ENCODE measurements around the gene MPZL1.

Gene MPZL1

DNA sequence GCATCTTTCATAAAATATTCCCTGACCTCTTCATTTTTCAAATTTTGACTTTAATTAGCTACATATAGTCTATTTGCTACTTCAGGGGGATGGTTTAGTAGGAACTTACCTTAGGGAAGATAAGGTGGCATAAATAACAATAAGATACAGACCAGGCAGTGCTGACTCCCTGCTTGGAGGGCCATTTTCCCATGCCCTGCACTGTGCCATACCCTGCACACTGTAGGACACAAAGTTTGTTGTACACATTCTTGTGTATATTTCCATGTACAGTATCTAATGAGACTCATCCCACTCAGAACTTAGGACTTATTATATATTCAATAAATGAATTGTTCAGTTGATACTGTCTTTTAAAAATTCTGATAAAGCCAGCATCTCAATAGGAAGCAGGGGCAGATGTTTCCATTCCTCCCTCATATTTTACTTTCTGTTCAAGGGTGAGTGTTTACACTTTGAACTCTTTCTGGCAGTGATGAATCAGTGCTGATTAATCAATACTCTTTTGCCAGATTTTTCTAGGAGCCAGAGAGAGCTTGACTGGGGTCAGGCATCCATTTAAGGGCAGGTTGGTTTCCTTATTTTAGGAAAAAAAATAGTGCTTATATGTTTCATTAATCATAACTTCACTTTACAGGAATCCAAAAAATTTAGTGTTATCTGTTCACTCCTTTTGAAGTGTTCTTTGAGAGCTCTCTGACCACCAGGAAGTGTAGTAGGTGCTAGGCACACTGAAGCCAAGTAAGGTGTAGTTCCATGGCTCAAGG lies 30.6 kb downstream of the MPZL1 start:
- DNase-seq = no peak

GRCh38 chr1:167755654-167756053 lies 33.9 kb downstream of the MPZL1 start:
- no peak for DNase-seq

DNA sequence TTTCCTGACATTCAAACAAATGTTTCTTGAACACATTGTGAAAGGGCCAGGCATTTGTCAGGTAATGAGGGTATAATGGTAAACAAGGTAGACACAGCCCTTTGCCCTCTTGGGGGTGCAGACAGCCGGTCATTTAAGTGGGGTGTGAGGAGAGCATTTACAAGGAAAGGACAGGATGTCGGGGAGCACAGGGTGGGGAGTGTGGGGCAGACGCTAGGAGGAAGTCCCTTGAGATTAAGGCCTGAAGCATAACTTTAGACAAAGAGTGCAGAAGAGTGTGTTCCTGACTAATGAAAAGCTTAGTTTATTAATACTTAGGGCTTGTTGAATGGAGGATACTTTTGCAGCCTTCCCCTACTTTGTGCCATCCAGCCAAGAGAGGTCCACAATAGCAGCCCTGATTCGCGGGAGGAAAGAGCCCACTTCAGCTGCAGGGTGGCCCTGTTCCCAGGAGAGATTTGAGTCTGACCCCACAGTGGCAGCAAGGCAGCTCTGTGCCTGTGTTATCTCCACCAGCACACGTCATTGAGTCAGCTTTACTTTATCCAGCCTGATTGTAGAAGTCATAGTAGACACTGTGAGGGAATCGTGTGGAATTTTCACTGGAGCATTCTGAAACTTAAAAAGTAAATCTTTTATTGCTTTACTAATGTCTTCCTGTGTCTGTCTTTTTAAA lies 35.1 kb downstream of the MPZL1 start:
- no peak for DNase-seq

GRCh38 chr1:167757433-167758309 lies 35.9 kb downstream of the MPZL1 start:
- DNase-seq = no peak

- no peak for DNase-seq
Observed at GRCh38 chr1:167761400-167761799, 39.6 kb downstream of the MPZL1 start.

- DNase-seq = no peak
Observed at GRCh38 chr1:167762061-167762746, 40.4 kb downstream of the MPZL1 start.

DNA sequence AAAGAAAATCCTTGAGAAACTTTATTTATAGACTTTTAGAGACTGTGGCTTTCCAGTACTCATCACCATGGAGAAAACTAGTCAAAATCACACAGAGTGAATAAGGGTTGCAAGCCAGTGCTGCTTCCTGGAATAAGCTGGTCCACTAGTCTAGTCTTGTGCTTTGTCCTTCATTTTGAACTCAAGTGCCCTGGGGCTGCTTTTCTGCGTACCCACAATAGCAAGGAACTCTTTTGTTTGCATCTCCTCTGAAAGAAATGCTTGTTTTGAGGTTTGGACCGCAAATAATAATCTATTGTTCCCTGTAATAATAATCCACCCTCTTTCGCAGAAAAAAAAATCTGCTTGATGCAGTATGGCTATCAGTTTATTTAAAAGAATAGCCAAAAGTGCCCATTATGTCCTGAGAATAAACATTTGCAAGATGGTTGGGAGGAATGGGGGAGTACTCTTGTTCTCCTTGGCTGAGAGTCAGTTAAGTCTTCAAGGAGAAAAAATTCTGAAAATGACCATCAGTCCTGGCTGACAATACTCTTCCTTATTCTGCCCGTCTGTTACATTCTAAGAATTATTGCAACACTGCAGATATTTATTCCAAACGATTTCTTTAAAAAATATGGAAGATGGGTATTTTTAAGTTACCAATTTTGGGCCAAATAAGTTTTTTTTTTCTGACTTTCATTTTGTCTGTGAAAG lies 41.9 kb downstream of the MPZL1 start:
- no peak for DNase-seq

- no peak for DNase-seq
Observed at GRCh38 chr1:167764458-167765330, 42.9 kb downstream of the MPZL1 start.

GRCh38 chr1:167765496-167765895 lies 43.7 kb downstream of the MPZL1 start:
- no peak for DNase-seq

DNA sequence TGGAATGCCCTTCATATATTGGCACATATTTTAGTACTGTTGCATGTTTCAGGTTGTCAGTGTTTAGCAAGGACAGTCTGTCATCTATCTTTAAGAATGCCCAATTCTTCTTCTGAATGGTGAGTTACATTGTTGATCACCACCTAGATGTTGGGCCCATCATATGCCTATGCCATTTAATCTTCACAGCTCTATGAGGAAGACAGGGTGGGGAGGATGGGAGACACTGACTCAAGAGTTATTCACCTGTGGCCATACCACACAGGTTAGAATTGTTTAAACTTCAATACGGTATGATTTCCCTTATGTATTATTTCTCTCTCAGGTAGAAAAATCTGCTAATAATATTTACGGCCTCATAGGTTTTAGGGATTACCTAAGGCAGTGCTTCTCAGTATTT lies 44.8 kb downstream of the MPZL1 start:
- DNase-seq = no peak

GRCh38 chr1:167767761-167768160 lies 46.0 kb downstream of the MPZL1 start:
- DNase-seq = no peak

GRCh38 chr1:167770127-167770526 lies 48.3 kb downstream of the MPZL1 start:
- DNase-seq = no peak

DNA sequence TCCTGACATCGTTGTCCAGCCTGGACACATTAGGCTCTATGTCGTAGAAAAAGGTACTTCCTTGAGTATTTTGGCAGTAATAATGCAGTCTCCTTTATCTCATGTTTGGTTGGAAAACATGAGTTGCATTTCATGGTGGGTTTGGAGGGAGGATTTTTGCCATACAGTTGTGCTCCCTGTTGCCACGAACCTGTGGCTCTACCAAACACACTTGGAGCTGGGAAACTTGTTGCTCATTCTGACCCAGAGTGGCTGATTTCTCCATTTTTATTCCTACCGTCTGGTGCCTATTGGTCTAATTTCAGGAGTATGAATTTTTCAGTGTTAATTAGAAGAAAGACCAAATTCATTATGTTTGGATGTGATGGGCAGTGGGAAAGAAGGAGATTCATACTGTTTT lies 50.7 kb downstream of the MPZL1 start:
- no peak for DNase-seq

- DNase-seq = no peak
Observed at GRCh38 chr1:167773516-167773915, 51.7 kb downstream of the MPZL1 start.

- DNase-seq = no peak
Observed at GRCh38 chr1:167774710-167775109, 52.9 kb downstream of the MPZL1 start.

DNA sequence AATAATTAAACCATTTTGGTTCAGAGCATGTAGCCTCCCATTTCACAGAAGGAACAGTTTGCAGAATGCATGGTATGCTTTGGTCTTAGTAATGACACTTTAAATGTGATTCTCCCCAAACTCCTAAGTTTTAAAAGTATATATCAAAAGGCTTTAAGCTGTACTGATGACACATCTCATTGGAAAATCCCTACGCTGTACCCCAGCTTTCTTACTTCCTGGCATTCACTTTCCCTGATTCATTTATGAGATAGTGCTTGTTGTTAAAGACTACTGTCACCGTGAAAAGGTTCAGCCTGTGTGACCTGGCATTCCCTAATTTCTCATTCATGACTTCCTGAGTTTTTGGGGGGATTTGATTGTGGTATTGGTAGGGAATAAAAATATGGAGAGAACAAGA lies 53.4 kb downstream of the MPZL1 start:
- DNase-seq = no peak

DNA sequence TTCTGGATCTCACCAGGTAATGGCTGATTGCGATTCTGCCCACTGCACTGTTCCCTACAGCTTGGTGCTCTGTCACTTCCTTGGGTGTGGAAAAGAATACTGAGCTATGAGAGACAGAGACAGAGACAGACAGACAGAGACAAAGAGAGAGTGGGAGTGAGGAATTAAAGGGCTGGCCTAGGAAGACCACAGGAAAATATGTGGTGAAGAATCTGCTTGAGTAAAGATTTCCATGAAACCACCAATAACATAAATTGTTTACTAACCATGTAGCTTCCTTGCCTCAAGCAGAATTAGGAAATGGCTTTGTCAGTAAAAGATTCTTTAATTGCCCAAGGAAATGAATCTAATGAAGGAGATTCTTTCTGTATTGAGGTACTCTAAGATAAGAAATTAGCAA lies 54.4 kb downstream of the MPZL1 start:
- DNase-seq = no peak

- no peak for DNase-seq
Observed at GRCh38 chr1:167776616-167777268, 55.0 kb downstream of the MPZL1 start.

DNA sequence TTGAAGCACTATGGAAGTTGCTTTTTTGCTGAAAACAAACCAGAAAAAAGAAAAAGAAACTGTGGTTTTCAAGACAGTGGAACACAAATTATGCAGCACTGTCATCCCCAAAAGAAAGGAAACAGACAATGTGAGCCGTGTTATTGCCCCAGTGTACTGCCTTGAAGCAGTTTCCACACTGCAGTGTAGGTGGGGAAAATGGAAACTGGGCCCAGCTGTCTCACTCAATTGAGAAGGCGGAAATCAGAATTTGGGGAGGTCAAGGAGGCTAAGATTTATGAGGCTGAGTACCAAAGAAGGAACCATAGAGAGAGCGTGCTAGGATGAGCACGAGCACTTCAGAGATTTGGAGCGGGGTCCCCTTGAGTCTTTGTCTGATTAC lies 55.5 kb downstream of the MPZL1 start:
- DNase-seq = no peak

GRCh38 chr1:167781558-167781957 lies 59.8 kb downstream of the MPZL1 start:
- no peak for DNase-seq

DNA sequence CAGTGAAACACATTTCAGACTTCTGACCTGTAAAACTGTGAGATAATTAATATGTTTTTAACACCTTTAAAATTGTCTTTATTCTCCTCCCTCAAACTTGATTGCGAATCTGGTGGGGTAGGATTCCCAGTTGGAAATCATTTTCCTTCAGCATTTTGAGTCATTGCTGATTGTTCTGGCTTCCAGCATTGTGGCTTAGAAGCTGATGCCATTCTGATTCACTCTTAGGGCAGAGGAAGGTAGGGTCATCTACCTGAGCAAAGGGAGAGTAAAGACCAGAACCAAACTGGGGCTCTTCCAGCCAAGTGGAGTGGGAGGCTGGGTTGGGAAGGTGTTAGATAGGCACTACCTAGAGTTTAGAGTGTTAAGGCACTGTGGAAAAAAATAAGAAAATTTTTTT lies 61.2 kb downstream of the MPZL1 start:
- no peak for DNase-seq
